Measurements from ENCODE around the gene CDH13.

The CDH13 gene

DNA sequence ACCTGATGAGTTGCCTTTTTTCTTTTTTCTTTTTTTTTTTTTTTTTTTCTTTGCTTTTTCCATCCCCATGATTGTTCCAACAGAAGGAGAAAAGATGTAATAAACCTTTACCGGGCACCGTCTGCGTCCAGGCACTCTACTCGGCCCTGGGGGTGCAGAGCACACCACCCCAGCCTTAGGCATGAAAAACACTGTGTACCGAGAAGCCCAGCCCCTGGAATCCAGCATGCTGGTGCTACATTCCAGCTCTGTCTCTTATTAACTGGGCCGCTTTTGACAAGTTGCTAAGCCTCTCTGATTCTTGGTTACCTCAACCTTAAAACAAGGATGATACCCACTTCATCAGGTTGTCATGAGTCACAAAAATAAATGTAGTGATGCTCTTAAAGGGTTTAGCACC, 1117.0 kb downstream of the CDH13 start:
- no peak for FAIRE-seq

- FAIRE-seq = no peak
These were observed 1117.7 kb downstream of the CDH13 start for GRCh38 chr16:83744441-83744981.

GRCh38 chr16:83746611-83747010, 1119.8 kb downstream of the CDH13 start:
- no peak for FAIRE-seq

DNA sequence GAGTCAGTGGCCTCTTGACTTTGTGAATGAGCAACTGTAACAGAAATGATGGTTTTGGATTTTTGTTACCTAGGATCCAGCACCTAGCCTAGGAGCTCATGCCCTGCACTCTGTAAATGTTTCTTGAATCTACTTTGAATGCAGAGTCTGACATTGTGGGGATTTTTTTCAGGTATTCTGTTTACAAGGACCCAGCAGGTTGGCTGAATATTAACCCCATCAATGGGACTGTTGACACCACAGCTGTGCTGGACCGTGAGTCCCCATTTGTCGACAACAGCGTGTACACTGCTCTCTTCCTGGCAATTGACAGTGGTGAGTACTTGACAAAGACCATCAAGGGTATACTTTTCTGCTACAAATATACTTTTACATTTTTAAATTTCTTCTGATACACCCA, 1121.2 kb downstream of the CDH13 start:
- no peak for FAIRE-seq

DNA sequence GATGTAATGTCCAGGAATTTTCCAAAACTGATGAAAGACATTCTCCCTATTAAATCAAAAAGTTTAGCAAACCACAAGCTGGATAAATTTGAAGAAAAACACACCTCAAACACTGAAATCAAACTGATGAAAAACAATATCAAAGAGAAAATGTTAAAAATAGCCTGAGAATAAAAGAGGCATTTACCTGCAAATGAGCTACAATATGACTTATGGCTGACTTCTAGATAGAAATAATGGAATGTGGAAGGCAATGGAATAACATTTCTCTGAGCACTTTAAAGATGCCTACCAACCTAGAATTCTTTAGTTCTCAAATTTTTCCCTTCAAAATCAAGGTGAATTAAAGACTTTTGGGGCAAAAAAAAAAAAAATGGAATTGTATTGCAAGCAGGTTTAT, 1128.6 kb downstream of the CDH13 start:
- no peak for FAIRE-seq

DNA sequence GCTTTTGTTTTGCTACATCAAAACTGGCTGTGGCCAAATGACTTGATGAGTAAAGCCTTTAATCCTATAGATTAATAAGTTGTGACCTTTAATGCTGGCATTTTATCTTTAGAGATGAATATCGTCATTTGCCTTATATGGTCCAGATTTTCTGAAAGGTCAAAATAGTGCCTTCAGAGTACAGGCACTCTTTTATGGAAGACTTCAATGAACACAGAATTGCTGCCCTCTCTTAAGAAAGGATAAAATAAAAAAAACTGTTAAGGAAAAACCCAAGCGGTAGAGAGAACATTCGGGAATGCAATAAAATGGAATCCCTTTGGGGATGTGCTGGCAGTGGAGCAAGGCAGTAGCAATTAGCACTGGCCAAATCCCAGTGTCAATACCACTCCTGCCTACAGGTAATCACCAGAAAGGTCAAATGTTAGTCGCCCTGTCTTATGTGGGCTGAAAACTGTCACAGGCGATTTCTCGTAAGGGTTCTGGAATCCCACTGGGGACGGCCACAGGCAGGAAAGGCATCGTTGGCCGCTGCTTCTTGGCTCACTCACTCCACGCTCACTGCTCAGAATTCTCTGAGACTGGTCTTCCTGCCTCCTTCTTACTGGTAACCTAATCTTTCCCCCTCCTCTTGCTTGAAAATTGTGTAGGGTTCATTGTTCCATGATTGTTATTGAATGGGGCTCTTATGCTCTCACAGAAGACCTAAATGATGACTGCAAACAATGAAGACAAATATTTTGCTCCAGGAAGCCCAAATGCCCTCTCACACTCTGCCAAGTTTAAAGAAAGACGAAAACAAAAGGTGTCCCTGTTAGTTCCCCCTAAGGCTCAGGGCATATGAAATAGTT, 1135.6 kb downstream of the CDH13 start:
- FAIRE-seq = no peak

DNA sequence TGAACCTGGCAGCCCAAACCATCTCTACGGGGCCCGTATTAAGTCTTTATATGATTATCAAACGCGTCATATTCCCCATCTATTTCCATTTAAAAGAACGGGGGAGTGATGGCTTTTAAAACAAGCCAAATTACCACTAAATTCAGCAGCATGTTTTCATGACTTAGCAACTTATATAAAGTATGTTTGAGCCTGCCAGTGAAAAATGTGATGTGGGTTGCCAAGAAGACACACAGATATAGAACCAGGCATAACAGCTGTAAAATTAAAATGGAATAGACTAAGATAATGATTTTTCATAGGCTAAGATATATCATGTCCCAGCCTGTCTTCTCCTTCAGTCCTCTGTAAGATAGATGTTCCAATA, 1136.2 kb downstream of the CDH13 start:
- FAIRE-seq = no peak

DNA sequence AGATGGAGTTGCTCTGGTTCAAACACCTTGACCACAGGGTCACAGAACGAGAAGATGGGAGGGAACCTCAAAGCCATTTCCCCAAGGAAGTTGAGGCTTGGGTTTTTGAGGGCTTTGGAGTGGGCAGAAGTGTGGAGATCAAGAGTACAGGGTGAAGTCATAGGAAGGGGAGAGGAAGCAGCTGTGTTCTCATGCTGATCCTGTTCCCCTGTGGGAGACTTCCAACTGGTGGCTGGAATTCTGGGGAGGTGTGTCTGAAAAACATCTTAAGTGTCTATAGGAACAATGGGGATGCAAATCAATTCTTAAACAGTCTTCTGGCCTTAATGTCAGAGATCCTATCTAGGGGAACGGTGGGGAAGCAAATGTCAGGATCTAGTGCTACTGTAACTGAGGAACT, 1142.2 kb downstream of the CDH13 start:
- FAIRE-seq = no peak

GRCh38 chr16:83769397-83770008, 1142.7 kb downstream of the CDH13 start:
- no peak for FAIRE-seq

DNA sequence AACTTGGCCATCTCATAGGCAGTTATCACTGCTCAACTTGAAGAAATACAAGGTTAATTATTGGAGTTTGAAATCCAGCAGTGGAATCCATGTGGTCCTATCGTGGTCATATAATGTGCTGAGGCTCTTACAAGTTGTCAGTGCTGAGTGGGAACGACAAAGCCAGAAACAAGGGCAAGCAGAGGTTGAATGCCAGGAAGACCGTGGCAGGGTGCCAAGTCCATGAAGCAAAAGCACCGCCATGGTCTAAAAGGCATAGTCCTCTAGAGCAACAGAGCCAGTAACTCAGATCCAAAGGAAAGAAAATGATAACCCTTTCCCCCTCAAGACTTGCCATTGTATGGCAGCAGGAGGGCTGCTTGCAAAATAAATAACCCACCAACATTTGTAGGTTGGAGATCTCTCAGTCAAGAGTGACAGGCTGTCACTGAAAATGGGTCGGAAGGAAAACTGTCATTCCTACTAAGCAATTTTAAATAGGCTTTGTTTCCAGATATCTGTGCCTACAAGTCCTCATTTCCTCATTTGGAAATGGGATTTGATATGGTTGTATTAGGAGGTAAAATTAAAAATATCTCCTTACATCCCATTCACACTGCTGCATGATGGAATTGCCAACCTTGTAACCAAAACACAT, 1144.7 kb downstream of the CDH13 start:
- FAIRE-seq = no peak

DNA sequence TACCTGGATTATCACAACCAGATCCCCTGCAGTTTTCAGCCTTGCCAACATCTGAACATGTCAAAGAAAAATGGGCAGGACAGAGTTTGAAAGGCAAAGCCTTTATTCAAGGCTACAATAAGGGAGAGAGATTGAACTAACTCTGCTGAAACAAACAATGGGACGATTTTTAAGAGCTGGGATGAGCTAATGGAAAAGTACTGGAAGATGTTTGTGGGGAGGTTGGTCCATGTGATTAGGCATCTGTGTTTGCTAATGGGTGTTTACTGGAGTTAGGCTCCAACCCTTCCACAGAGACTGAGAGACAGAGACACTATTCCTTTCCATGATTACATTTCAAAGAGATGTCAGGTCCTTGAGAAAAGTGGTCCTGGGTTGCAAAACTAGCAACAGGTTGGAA, 1146.0 kb downstream of the CDH13 start:
- no peak for FAIRE-seq

DNA sequence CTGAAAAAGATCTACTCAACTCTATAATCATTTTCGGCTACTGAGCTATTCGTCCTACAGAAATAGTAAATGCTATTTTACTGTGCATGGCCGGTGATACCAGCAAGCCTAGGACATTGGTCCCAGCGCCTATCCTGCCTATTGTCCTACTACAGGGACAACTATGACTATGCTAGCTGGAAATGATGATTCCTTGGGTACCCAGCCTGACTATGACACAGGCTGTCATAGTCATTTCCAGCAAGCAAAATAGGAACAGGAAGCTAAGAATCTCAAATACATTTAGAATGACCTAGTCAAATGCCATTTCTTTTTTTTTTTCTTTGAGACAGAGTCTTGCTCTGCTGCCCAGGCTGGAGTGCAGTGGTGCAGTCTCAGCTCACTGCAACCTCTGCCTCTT, 1147.3 kb downstream of the CDH13 start:
- FAIRE-seq = no peak

DNA sequence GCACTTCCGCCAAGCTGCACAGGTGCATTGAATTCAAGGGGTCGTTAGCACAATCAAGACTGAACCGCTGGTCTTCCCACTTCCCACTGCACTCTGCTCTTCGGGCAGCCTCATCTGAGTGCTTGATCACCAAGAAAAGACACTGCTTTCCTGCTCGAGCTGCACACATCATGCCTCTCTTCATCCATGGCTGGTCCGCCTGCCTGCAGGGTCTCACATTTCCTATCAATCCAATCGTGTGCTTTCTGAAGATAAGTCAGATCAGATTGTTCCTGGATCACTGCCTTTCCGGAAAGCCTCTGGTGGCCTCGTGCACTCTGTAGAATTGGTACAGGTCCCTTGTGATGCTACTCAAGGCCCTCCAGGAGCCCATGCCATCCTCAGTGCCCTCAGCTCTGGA, 1150.2 kb downstream of the CDH13 start:
- FAIRE-seq = no peak

GRCh38 chr16:83779886-83780285, 1153.1 kb downstream of the CDH13 start:
- no peak for FAIRE-seq

- no peak for FAIRE-seq
These were observed 1158.7 kb downstream of the CDH13 start for GRCh38 chr16:83785455-83785854.

DNA sequence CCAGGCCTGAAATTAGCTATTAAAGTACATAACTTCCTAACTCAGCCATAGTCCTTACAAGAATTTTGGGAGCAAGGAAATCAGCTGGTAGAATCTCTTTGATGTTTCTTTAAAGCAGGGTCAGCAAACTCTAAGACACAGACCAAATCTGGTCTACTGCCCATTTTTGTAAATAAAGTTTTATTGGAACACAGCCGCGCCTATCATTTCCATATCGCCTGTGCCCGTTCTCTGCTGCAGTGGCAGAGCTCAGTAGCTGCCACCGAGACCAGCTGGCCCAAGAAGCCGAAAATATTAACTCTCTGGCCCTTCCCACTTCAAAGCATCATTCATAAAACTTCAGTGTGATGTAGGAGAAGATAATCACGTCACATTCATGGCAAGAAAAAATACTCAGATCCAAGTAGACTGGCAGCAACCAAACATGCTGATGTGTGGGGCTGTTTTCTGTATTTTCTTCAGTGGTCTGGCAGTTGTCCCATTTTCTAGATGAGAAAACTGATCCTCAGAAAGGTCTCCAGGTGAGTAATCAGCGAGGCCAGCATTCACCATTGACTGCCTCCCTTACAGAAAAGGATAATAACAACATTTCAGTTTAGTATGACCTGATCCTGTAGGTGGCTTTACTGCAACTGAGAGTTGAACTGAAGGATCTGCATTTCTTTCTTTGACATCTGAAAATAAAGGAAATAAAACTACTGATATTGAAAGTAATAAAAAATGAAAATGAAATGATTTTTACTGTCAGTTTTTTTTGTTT, 1163.1 kb downstream of the CDH13 start:
- no peak for FAIRE-seq

DNA sequence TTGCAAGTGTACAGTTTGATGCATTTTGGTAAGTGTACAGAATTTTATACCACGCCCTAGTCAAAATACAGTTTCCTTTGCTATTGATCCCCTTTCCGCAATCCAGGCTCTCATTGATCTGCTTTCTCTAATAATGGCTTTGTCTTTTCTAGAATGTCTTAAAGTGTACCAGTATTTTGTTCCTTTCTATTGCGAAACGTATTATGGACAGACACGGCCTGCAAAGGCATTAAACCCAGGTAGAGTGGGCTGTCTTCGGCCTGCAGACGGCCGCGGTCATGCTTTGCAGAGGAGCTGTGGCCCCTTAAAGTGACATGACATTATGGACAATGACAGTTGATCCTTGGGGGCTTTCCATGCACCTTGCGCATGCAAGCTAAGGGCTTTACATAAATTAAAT, 1165.1 kb downstream of the CDH13 start:
- FAIRE-seq = no peak

DNA sequence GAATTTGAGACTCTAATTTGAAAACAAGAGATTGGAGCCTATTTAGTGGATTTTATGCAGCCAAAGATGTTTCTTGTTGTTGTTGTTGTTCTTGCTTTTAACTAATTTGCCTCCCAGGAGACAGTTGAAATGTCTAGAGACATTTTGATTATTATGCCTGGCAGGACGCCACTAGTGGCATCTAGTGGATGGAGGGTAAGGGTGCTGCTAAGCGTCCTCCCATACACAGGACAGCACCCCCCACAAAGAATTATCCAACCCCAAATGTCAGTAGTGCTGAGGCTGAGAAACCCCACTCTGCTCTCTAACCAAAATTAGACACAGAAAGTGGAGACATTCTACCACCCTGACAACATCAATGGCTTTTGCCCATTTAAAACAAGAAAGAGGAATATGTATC, 1165.6 kb downstream of the CDH13 start:
- FAIRE-seq = no peak

DNA sequence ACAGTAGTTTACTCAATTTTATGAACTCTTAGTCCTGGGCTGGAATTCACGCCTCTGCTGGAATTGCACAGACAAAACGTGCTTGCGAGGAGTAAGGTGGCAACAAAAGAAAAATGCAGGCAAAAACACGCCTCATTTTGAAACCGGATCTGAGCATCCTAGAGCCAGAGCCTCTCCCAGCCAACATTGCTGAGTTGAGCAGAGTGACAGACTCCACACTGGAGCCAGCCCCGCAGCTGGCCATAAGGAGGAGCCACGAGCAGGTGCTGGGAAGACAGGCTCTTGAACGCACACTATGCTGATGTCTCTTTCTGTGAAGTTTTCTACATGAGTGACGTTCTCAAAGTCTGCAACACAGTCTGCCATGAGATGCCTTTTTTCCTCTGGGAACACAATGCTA, 1166.4 kb downstream of the CDH13 start:
- no peak for FAIRE-seq

DNA sequence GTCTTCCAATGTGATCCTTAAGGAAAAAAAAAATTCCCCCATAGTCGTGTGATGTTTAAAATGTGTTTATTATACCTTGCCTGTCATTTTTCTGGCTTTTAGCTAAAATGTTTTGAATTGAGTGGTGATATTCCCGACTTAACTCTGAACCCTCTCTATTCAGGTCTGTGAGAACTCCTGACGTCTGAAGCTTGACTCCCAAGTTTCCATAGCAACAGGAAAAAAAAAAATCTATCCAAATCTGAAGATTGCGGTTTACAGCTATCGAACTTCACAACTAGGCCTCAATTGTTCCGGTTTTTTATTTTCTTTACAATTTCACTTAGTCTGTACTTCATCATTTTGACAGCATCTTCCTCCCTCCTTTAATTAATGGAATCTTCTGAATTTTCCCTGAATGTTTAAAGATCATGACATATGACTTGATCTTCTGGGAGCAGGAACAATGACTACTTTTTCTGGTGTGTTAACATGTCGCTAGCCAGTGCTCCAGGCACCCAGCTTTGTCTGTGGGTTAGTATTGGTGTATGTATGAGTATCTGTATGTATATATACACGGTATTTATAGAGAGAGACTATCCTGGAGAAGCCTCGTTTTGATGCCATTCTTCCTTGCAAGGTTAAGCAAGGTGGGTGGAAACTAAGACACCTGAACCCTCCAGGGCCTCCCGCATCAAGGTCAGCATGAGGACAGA, 1168.2 kb downstream of the CDH13 start:
- FAIRE-seq = no peak

- FAIRE-seq = no peak
These were observed 1170.2 kb downstream of the CDH13 start for GRCh38 chr16:83797013-83797412.

GRCh38 chr16:83799336-83799735, 1172.6 kb downstream of the CDH13 start:
- no peak for FAIRE-seq

DNA sequence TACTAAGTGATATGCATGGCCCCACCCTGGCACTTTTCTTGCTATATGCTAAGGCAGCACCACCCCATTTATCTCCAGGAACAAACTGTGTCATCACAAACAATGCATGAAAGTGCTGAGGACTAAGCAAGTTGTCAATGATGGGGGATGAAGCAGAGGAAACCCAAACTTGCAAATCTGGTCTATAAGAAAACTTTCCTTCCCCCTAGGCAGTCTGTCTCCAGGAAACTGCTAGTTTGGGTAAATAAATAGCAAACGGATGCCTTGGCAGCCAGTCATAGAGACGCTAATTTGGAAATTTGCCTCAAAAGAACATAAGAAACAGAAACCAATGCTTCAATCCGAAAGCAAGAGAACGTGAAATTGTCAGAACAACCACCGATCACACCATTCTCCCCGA, 1175.4 kb downstream of the CDH13 start:
- FAIRE-seq = no peak
